ENCODE results near the gene JOSD1.
A peak's percentile ranks its signal among the peaks of the same experiment; 100 is the strongest.

DNA sequence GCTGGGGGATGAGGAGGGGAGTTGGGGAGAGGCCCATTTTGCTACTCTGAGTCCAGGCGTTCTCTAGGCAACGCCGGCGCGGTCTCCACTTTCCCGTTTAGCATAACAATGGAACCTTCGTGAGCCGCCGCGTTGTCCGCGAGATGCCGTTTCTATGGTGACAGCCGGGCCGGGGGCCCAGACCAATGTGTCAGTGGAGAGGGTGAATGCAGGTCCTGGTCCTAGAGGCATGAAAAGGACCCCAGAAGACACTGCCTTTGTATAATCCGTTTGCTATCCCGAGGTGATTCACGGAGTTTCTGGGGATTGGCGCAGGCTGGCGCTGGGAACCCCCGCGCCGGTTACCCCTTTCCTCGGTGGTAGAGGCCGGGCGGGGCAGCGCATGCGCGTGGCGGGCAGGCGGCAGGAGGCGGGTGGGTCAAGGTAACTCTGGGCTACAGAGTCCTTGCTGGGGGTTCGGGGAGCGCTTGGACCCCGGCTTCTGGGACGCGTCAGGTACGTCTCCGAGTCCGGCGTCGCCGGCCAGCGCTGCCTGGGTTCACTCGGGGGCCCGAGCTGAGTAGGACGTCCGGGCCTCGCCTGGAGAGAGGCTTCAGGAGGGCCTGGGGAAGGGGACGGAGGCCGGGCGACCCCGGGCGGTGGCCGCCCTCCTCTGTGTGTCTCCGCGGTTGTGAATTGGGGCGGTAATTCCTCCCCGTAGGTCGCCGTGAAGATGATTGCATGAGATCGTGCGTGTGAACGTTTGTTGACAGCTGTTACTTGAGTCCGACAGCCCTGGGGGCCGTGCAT is 44.3 kb downstream of the JOSD1 start, which contains the start of the genes CBY1 and FAM227A:
- TF ChIP-seq CTCF (IDR thresholded peaks at IDR 0.05 in 4 of 5, conservative IDR thresholded peaks at IDR 0.05 in 1 of 5) (no peak), POLR2A (IDR thresholded peaks at IDR 0.05) (peak; percentile 72 to 76)
